Psoas muscle (tissue), 8 donors: ENCODE data around the gene ORMDL1. TPM values are rescaled to one million over a fixed set of nuclear protein-coding genes. Genes with fewer than 3 reads are reported as not detected.

ENCODE experiments used
- ATAC-seq, 4 donors: fragments of 200-7000 bp; cut with Tn5 transposase; one replicate each; pipeline ENCODE4 v1.9.1; 2020; ENCODE audit warnings: moderate library complexity in 3 of 4, mild to moderate bottlenecking in 2 of 4
- DNase-seq, 2 donors: peaks; one replicate each; pipeline ENCODE4 v3.0.0-alpha.2; 2020
- H3K27ac ChIP-seq: fragments of 200-600 bp; one replicate; pipeline ENCODE4 v1.8.0; 2022
- H3K27me3 ChIP-seq, 3 donors: fragments of 200-600 bp in 1 of 3; one replicate each; pipeline versions ENCODE4 v1.6.1 to v1.8.0; 2013 to 2022; ENCODE audit warnings: low read length in 2 of 3, mild to moderate bottlenecking in 2 of 3, moderate library complexity in 1 of 3; ENCODE audit not compliant: insufficient read depth in 3 of 3
- H3K36me3 ChIP-seq, 2 donors: fragments of 200-600 bp in 1 of 2; one replicate each; pipeline versions ENCODE4 v1.6.1 to v1.8.0; 2013 to 2022; ENCODE audit warnings: low read depth in 1 of 2, mild to moderate bottlenecking in 1 of 2, moderate library complexity in 1 of 2; ENCODE audit not compliant: insufficient read depth in 1 of 2
- H3K4me1 ChIP-seq: fragments of 200-600 bp; one replicate; pipeline ENCODE4 v1.8.0; 2022
- H3K4me3 ChIP-seq: fragments of 200-600 bp; one replicate; pipeline ENCODE4 v1.8.0; 2022; ENCODE audit warnings: mild to moderate bottlenecking
- H3K9me3 ChIP-seq: fragments of 200-600 bp; one replicate; pipeline ENCODE4 v1.8.0; 2022
- WGBS, 3 donors: extraction: QIAGEN DNeasy Blood & Tissue Kit; methylation state at CpG; one replicate each; pipeline versions ENCODE4 v1.1.6 to v1.1.7; 2013; 5-methylcytosine and 5-hydroxymethylcytosine counted together
- intact Hi-C, 2 donors: fragments of 100-400 bp; cut with DNase I; formaldehyde crosslinking; loops; one replicate each; pipeline versions ENCODE4 v1.11.0 to v1.14.2; 2022
- long read RNA-seq, 2 donors: library from polyadenylated mRNA; unstranded; transcript quantifications; one replicate each; pipeline ENCODE4 v2.0.0, GENCODE V29; 2021
- polyA plus RNA-seq, 3 donors: library from polyadenylated mRNA; stranded (reverse); fragments of 200-250 nt; gene quantifications; one replicate each; pipeline ENCODE4 v1.2.3, GENCODE V29; 2013
- total RNA-seq, 4 donors: library from RNA; stranded (reverse); fragmentation: NEBNext Ultra II Directional in 2 of 4; extraction: Animal tissue kit (Norgen Biotek cat#: 25700) in 2 of 4; gene quantifications; one replicate each; pipeline versions ENCODE4 v1.2.1 to v1.2.4, GENCODE V29; 2021 to 2023
- TF ChIP-seq, protein P1 (sequence below): fragments of 200-600 bp; IDR thresholded peaks from one replicate; pipeline ENCODE4 v1.8.0; 2022; ENCODE audit warnings: antibody characterized with exemption
- donor health status: healthy with polysubstance abuse.
- donor health status: DM: no; HTN: no; CAD: no; lungs with moderate emphysema.
- donor health status: Bipolar disorder and iron deficiency.
- donor health status: healthy.
- donor health status: DM: yes; HTN: yes; CAD: no.
- donor health status: DM: no; HTN: no; CAD: no.
- donor health status: DM: no; HTN: no; CAD: no.
- donor health status: DM: yes; HTN: yes; CAD: no.

The ORMDL1 gene, protein sequence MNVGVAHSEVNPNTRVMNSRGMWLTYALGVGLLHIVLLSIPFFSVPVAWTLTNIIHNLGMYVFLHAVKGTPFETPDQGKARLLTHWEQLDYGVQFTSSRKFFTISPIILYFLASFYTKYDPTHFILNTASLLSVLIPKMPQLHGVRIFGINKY
- total RNA-seq (10 to 100 TPM; 18.7 to 22.2 (median 20.1) TPM), polyA plus RNA-seq (10 to 100 TPM; 24.0 to 54.5 (median 41.2) TPM)
- long read RNA-seq, donor 1, transcript ORMDL1-203 (4 exons, 2,009 nt) = major isoform, 8 of 17 reads
- long read RNA-seq, donor 1, partial matches to known transcripts = 3 of 17 reads
- long read RNA-seq, donor 1, other reads (novel, unspliced or antisense) = 3 of 17 reads
- long read RNA-seq, donor 2, transcript ORMDL1-201 (3 exons, 2,692 nt) = major isoform, 17 of 47 reads
- long read RNA-seq, donor 2, transcript ORMDL1-203 (4 exons, 2,009 nt) = minor isoform, 13 of 47 reads
- long read RNA-seq, donor 2, partial matches to known transcripts = 3 of 47 reads
- long read RNA-seq, donor 2, other reads (novel, unspliced or antisense) = 10 of 47 reads

DNA sequence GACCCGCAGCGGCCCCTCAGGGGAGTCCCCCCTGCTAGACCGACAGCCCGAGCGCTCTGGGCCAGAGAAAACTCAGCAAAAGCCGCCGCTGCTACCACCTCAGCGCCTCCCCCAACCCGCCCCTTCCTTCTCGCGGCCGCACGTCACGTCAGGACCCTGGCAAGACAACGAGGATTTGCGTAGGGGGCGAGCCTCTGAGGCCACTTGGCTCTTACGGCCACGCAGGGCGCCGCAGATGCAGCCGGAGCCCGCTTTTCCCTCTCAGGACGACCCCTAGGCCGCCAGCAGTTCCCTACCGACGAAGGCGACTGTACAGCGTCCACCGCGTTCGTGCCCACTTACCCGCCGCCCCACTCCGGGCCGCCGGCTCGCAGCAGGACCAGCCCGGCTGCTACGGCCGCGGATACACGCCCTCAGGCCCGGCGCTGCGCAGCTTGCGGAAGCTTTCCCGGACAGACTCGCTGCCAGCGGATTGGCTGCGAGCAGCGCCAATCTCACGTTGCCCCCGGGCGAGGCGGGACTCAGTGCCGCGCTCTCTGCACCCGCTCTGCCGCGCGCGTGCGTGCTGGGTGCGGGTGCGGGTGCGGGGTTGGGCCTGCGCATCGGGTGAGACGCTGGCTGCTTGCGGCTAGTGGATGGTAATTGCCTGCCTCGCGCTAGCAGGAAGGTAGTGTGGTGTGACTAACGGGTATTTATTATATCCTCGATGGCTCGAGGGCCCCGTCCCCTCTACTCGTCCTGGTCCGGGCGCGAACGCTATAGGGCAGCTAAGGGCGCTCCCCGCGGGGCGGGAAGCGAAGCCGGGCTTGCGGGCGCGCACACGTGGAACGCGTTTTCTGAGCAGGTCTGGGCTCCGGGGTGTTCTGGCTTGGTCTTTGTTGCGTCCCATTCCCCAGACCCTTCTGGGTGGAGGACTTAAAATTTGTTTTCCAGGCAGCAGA lies at the start of gene ORMDL1, which contains the start of gene PMS1:
Gene ORMDL1, minus strand, starts transcription at position 413 of the 941 bp plus-strand sequence. CDS start 1,744 bp downstream, outside the sequence.
Gene PMS1, plus strand, starts transcription at position 524 of the 941 bp plus-strand sequence. CDS start 7,360 bp downstream, outside the sequence.
- intact Hi-C loops = loop anchor here in 1 of 2 donors (2.0 kb wide), 1 partner anchor 19 kb away; no protein-coding TSS in a partner anchor
- Histone ChIP-seq H3K9me3 (no peaks in the 10 kb centered on the region), H3K27ac (peak within 1 kb of the TSS; percentile 98), H3K36me3 (peaks cover 0 to 60% of the 10 kb centered on the region in 2 donors), H3K4me3 (peak within 1 kb of the TSS; percentile 73), H3K4me1 (peaks cover 27% of the 10 kb centered on the region), H3K27me3 (no peaks in the 10 kb centered on the region)
- ATAC-seq (peak; percentile 97 to 99 (median 98)), DNase-seq (peak; percentile 97 to 98)
- TF ChIP-seq, protein P1, sequence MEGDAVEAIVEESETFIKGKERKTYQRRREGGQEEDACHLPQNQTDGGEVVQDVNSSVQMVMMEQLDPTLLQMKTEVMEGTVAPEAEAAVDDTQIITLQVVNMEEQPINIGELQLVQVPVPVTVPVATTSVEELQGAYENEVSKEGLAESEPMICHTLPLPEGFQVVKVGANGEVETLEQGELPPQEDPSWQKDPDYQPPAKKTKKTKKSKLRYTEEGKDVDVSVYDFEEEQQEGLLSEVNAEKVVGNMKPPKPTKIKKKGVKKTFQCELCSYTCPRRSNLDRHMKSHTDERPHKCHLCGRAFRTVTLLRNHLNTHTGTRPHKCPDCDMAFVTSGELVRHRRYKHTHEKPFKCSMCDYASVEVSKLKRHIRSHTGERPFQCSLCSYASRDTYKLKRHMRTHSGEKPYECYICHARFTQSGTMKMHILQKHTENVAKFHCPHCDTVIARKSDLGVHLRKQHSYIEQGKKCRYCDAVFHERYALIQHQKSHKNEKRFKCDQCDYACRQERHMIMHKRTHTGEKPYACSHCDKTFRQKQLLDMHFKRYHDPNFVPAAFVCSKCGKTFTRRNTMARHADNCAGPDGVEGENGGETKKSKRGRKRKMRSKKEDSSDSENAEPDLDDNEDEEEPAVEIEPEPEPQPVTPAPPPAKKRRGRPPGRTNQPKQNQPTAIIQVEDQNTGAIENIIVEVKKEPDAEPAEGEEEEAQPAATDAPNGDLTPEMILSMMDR = no peak
- 0% methylated on average over 92 to 96 of the region's 96 CpGs for WGBS, 3 donors

DNA sequence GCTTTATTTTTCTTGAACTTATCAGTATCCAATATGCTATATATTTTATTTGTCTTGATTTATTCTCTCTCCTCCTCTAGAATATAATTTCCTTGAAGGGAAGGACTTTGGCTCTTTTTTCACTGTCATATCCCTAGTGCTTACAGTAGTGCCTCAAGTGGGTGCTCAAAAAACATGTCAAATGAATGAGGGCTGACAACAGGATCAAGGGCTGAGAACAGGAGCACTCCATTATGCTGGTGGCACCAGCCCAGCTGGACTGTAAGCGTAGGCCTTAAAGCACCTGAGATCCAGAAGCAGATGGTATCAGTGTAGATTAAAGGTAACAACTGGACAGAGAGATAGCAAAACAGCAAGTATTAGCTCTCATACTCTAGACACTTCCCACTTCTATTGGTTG lies 46.4 kb upstream of the ORMDL1 start:
- DNase-seq (no peak), ATAC-seq (no peak)
- Histone ChIP-seq H3K4me3 (no peak overlapping the region), H3K4me1 (peaks cover 17% of the 10 kb centered on the region), H3K36me3 (no peaks in the 10 kb centered on the region), H3K9me3 (no peaks in the 10 kb centered on the region), H3K27me3 (no peaks in the 10 kb centered on the region), H3K27ac (no peak overlapping the region)
- intact Hi-C loops = no loop called here
- 90 to 100% (median 92%) methylated on average over 1 of the region's 1 CpG for WGBS, 3 donors
- TF ChIP-seq, protein P1 = no peak

DNA sequence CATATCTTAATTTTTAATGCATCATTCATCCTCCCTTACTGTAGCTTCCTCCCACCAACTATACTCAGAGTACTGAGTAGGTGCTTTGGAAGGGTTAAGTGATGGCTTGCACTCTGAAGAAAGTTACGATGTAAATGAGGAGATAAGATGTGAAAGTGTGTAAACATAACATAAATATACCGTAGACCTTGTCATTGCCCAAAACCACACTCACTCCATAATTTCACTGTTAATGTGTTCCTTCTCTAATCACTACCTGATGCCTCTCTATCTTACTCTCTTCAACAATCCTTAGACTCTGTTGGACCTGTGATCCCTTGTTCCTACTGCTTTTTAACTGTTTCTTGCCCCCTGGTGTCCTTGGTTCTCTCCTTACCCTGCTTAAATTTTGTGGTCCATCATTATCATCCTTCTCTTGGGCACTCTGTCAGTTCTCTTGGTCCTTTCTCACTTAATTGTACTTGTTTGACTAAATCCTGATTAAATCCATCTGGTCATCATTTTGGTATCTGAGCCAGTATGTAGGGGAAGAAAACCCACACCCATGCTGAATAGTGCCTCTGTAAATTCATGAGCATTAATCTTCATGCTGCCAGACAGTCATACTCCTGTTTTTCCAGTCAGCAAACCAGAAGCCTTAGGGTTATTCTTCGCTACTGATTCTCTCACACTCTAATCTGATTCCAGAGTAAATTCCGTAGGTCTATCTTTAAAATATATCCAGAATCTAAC lies 45.1 kb upstream of the ORMDL1 start:
- intact Hi-C loops = no loop called here
- no peak for DNase-seq
- Histone ChIP-seq H3K27me3 (no peaks in the 10 kb centered on the region), H3K9me3 (no peaks in the 10 kb centered on the region), H3K4me3 (no peak overlapping the region), H3K36me3 (no peaks in the 10 kb centered on the region), H3K4me1 (peaks cover 24% of the 10 kb centered on the region), H3K27ac (no peak overlapping the region)
- WGBS, 3 donors = 94 to 96% (median 95%) methylated on average over 4 of the region's 4 CpGs
- TF ChIP-seq, protein P1 = no peak
- ATAC-seq = no peak

DNA sequence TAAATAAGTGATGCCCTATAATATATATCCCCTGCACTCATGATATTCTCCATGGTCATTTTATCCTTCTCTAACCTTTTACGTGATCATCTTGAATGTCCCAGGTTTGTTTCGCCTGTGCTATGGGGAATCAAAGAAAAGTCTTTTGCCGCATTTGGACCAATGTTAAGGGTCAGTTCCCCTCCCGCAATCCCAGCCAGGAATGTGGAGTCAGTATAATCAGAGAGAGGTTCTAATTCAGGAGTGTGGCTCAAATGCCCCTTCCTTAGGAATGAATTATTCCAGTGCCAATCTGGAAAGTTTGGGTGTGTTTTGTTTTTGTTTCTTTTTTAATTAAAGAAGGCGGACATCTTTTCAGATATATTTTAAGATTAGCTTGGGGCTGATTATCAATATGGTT lies 41.9 kb upstream of the ORMDL1 start:
- intact Hi-C loops = no loop called here
- no peak for DNase-seq
- Histone ChIP-seq H3K36me3 (no peaks in the 10 kb centered on the region), H3K4me1 (peaks cover 31% of the 10 kb centered on the region), H3K27ac (no peak overlapping the region), H3K27me3 (no peaks in the 10 kb centered on the region), H3K9me3 (no peaks in the 10 kb centered on the region), H3K4me3 (no peak overlapping the region)
- 95 to 99% (median 97%) methylated on average over 5 of the region's 5 CpGs for WGBS, 3 donors
- TF ChIP-seq, protein P1 = no peak
- ATAC-seq = no peak
